Activated CD8-positive, alpha-beta memory T cell treated with anti-CD3 and anti-CD28 coated beads for 24 hours (primary cell): ENCODE data around the gene RTKN2.
"Not testable (repeated sequence)": the region's sequence is repeated elsewhere in the genome, so short reads cannot be mapped to it uniquely, and the experiment has no call there.

ENCODE experiments used
- DNase-seq: peaks from one replicate; pipeline ENCODE4 v3.0.0-alpha.2; 2020

The RTKN2 gene

GRCh38 chr10:62268399-62269114 is at the start of gene RTKN2:
RTKN2 (minus strand) TSS chr10:62268844; CDS start chr10:62268610, 234 bp downstream.
- peak; percentile 80 for DNase-seq

GRCh38 chr10:62317257-62317656 is 48.6 kb upstream of the RTKN2 start:
- no peak for DNase-seq

- DNase-seq: no peak
Observed at GRCh38 chr10:62309254-62309653, 40.6 kb upstream of the RTKN2 start.

GRCh38 chr10:62308101-62308500 is 39.5 kb upstream of the RTKN2 start:
- DNase-seq: no peak

GRCh38 chr10:62307635-62308034 is 39.0 kb upstream of the RTKN2 start:
- no peak for DNase-seq

- no peak for DNase-seq
Observed at GRCh38 chr10:62306663-62307062, 38.0 kb upstream of the RTKN2 start.

GRCh38 chr10:62305813-62306212 is 37.2 kb upstream of the RTKN2 start:
- no peak for DNase-seq

- DNase-seq: no peak
Observed at GRCh38 chr10:62303922-62304321, 35.3 kb upstream of the RTKN2 start.

- no peak for DNase-seq
Observed at GRCh38 chr10:62302760-62303159, 34.1 kb upstream of the RTKN2 start.

- no peak for DNase-seq
Observed at GRCh38 chr10:62297857-62298256, 29.2 kb upstream of the RTKN2 start.

- DNase-seq: no peak
Observed at GRCh38 chr10:62284221-62284620, 15.6 kb upstream of the RTKN2 start.

- DNase-seq: not testable (repeated sequence)
Observed at GRCh38 chr10:62281348-62281747, 12.7 kb upstream of the RTKN2 start.

GRCh38 chr10:62280392-62280791 is 11.7 kb upstream of the RTKN2 start:
- DNase-seq: not testable (repeated sequence)

GRCh38 chr10:62278441-62278910 is 9.8 kb upstream of the RTKN2 start:
- DNase-seq: no peak

- DNase-seq: no peak
Observed at GRCh38 chr10:62277971-62278370, 9.3 kb upstream of the RTKN2 start.

- DNase-seq: no peak
Observed at GRCh38 chr10:62270020-62270419, 1.4 kb upstream of the RTKN2 start.

- DNase-seq: peak; percentile 59
Observed at GRCh38 chr10:62268027-62268398, 631 bp downstream of the RTKN2 start.

GRCh38 chr10:62266611-62267010 is 2.0 kb downstream of the RTKN2 start:
- no peak for DNase-seq

- DNase-seq: no peak
Observed at GRCh38 chr10:62266147-62266546, 2.5 kb downstream of the RTKN2 start.

GRCh38 chr10:62264702-62265436 is 3.8 kb downstream of the RTKN2 start:
- no peak for DNase-seq

- no peak for DNase-seq
Observed at GRCh38 chr10:62264126-62264525, 4.5 kb downstream of the RTKN2 start.

- no peak for DNase-seq
Observed at GRCh38 chr10:62261666-62262065, 7.0 kb downstream of the RTKN2 start.

- DNase-seq: no peak
Observed at GRCh38 chr10:62259998-62260397, 8.6 kb downstream of the RTKN2 start.

- no peak for DNase-seq
Observed at GRCh38 chr10:62259456-62259855, 9.2 kb downstream of the RTKN2 start.
